Astrocyte (in vitro differentiated cells and primary cell): ENCODE data around the gene ZNF317.

Source experiments
- EZH2 ChIP-seq: IDR thresholded peaks from 2 replicates; pipeline ENCODE4 v1.6.1; 2012; ENCODE audit warnings: mild to moderate bottlenecking, low read length, inconsistent platforms; ENCODE audit not compliant: insufficient read depth
- TF ChIP-seq, protein P1 (sequence below): IDR thresholded peaks from 2 replicates; pipeline ENCODE4 v1.5.1; 2011; ENCODE audit warnings: low read depth, mild to moderate bottlenecking, inconsistent platforms, low read length, moderate library complexity; ENCODE audit not compliant: insufficient read depth

DNA sequence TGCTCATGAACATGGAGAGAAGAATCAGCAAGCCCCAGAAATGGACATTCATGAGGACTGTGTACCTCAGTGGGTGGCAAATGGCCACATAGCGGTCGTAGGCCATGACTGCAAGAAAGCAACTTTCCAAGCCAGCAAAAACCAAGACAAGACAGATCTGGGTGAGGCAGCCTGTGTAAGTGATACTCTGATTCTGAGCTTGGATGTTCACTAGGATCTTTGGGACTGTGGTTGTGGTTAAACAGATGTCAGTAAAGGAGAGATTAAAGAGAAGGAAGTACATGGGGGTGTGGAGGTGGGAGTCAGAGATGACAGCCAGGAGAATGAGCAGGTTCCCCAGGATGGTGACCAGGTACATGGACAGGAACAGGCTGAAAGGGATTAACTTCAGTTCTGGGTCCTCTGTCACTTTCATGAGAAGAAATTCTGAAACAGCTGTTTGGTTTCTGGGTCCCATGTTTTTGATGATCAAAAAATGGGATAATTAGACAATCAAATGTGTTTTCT is 24.8 kb upstream of the ZNF317 start, which contains the start of gene OR7G1:
- TF ChIP-seq, protein P1, sequence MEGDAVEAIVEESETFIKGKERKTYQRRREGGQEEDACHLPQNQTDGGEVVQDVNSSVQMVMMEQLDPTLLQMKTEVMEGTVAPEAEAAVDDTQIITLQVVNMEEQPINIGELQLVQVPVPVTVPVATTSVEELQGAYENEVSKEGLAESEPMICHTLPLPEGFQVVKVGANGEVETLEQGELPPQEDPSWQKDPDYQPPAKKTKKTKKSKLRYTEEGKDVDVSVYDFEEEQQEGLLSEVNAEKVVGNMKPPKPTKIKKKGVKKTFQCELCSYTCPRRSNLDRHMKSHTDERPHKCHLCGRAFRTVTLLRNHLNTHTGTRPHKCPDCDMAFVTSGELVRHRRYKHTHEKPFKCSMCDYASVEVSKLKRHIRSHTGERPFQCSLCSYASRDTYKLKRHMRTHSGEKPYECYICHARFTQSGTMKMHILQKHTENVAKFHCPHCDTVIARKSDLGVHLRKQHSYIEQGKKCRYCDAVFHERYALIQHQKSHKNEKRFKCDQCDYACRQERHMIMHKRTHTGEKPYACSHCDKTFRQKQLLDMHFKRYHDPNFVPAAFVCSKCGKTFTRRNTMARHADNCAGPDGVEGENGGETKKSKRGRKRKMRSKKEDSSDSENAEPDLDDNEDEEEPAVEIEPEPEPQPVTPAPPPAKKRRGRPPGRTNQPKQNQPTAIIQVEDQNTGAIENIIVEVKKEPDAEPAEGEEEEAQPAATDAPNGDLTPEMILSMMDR, result no peak
- no peak for TF ChIP-seq EZH2
